Globus pallidus (tissue), 1 donor: ENCODE results near the gene BTK.
"Not testable (repeated sequence)": the region's sequence is repeated elsewhere in the genome, so short reads cannot be mapped to it uniquely, and the experiment has no call there.

Experiments used
- DNase-seq: peaks from one replicate; pipeline ENCODE4 v3.0.0-alpha.2; 2015; ENCODE audit warnings: low spot score

The BTK gene

GRCh38 chrX:101337776-101338271, 48.2 kb downstream of the BTK start:
- no peak for DNase-seq

DNA sequence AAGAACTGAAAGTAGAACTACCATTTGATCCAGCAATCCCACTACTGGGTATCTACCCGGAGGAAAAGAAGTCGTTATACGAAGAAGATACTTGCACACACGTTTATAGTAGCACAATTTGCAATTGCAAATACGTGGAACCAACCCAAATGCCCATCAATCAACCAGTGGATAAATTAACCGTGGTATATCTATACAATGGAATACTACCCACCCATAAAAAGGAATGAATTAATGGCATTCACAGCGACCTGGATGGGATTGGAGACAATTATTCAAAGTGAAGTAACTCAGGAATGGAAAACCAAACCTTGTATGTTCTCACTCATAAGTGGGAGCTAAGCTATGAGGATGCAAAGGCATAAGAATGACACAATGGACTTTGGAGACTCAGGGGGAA, 51.7 kb downstream of the BTK start:
- not testable (repeated sequence) for DNase-seq

DNA sequence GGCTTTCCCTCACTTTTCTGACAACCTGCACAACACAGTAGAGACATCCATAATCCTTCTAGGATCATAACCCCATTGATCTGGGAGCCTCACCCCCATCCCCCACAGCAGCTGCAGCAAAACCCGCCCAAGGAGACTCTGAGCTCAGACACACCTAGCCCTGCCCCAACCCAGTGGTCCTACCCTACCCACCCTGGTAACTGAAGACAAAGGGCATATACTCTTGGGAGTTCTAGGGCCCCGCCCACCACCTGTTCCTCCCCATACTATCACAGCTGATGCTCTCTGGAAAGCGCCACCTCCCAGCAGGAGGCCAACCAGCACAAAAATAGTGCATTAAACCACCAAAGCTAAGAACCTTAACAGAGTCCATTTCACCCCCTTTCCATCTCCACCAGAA, 59.4 kb downstream of the BTK start:
- not testable (repeated sequence) for DNase-seq

DNA sequence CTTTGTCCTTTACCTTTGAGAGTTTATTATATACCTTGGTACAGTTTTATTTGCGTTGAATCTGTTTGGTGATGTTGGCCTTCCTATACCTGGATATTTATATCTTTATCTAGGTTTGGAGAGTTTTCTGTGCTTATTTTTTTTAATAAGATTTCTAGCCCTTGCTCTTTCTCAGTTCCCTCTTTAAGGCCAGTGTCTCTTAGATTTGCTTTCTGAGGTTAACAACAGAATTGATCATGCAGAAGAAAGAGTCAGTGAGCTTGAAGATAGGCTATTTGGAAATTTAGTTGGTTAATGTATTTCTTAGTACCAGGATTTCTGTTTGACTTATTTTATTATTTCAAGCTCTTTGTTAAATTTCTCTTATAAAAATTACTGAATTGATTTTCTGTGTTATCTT, 82.2 kb downstream of the BTK start:
- no peak for DNase-seq
